COLO829 (cell line): ENCODE results near the gene BANF1.
"Not testable (repeated sequence)": the region's sequence is repeated elsewhere in the genome, so short reads cannot be mapped to it uniquely, and the experiment has no call there.

ENCODE experiments used
- DNase-seq: peaks from one replicate; pipeline ENCODE4 v3.0.0; 2012; ENCODE audit warnings: low spot score

The BANF1 gene

GRCh38 chr11:66011239-66011784 lies 9.0 kb downstream of the BANF1 start:
- no peak for DNase-seq

DNA sequence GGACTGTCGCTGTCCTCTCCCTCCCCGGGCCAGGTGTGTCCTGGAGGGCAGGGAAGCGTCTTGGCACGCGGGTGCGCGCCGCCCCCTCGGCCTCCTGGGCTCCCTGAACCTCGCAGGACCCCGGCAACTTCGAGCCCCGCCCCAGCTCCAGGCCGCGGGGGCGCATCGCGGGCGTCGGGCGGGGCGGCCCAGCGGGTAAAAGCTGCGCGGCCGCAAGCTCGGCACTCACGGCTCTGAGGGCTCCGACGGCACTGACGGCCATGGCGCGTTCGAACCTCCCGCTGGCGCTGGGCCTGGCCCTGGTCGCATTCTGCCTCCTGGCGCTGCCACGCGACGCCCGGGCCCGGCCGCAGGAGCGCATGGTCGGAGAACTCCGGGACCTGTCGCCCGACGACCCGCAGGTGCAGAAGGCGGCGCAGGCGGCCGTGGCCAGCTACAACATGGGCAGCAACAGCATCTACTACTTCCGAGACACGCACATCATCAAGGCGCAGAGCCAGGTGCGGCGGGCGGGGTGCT lies 9.5 kb downstream of the BANF1 start, which contains the start of gene CST6:
TSS of gene CST6 (plus strand) at position 224 of the 519 bp plus-strand sequence. CDS start at position 261, 37 bp downstream.
- DNase-seq: no peak

DNA sequence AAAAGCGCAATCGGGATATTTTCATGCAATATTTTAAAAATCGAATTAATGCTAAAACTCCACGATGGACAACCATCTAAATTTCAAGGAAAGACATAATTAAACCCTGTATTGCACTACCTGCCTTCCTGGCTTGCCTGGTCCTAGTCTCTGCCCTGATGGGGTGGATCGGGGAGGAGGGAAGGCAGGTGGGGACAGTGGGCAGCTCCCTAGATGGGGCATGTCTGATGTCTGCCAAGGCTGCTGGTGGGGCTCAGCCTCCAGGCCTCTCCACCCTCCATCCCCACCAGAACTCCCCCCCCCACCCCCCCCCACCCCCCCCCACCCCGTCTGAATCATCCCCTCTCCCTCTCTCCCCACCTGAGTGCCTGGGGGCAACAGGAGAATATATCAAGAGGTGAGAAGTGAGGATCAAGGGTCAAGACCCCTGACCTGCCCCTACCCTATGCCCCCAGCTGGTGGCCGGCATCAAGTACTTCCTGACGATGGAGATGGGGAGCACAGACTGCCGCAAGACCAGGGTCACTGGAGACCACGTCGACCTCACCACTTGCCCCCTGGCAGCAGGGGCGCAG lies 10.2 kb downstream of the BANF1 start:
- DNase-seq: no peak

DNA sequence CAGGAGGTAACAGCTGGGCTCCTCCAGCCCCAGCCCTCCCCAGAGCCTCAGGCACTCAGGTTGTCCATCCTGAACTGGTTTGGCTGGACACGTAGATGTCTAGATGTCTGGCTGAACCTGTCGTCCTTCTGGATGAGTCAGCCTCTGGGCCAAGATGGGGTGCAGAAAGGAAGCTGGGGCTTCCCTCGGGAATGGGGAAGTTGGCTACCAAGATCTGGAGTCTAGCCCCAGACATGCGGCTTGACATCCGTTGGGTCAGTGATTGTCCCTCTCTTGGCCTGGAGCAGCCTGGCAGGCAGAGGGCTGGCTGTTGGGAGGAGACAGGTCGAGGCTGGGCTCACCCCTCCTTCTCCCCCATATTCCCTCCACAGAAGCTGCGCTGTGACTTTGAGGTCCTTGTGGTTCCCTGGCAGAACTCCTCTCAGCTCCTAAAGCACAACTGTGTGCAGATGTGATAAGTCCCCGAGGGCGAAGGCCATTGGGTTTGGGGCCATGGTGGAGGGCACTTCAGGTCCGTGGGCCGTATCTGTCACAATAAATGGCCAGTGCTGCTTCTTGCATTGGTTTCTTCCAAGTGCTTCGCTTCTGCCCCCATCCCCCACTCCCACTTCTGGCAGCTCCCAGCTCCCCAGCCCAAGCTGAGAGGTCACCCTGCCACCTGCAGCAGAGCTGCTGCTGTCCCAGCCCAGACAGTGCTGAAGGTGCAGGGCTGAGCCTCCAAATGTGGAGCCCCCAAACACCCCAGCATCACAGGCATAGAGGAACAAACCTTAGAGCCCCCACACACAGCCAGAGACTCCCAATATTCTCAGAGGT lies 10.9 kb downstream of the BANF1 start:
- no peak for DNase-seq

GRCh38 chr11:66013762-66014100 lies 11.4 kb downstream of the BANF1 start:
- DNase-seq: no peak

DNA sequence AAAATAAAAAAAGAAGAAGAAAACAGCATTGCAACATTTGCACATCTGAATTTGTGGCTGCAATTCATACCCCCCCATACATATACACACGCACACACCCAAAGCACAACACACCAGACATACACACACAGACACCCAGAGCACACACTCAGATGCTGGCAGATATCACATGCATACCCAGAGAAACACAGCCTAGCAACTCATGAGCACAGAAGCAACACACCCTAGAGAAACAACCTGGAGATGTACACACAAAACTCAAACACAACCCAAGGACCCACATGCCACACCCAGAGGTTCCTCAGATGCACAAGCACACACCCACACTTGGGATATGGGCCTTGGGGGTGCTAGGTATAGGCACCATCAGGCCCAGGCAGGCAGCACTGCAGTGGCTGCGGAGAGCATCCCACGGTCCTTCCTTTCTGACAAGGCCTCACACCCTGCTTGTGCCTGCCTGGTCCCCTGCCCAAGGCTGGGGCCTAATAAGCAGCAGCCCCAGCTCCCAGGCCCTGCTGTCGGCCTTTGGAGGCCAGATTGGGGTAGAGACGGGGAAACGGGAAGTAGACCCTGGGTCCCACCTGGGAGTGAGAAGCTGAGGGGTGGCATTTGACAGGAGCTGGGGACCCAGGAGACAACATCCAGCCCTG lies 12.6 kb downstream of the BANF1 start:
- DNase-seq: no peak

- no peak for DNase-seq
These were observed 13.2 kb downstream of the BANF1 start for GRCh38 chr11:66015454-66015881.

DNA sequence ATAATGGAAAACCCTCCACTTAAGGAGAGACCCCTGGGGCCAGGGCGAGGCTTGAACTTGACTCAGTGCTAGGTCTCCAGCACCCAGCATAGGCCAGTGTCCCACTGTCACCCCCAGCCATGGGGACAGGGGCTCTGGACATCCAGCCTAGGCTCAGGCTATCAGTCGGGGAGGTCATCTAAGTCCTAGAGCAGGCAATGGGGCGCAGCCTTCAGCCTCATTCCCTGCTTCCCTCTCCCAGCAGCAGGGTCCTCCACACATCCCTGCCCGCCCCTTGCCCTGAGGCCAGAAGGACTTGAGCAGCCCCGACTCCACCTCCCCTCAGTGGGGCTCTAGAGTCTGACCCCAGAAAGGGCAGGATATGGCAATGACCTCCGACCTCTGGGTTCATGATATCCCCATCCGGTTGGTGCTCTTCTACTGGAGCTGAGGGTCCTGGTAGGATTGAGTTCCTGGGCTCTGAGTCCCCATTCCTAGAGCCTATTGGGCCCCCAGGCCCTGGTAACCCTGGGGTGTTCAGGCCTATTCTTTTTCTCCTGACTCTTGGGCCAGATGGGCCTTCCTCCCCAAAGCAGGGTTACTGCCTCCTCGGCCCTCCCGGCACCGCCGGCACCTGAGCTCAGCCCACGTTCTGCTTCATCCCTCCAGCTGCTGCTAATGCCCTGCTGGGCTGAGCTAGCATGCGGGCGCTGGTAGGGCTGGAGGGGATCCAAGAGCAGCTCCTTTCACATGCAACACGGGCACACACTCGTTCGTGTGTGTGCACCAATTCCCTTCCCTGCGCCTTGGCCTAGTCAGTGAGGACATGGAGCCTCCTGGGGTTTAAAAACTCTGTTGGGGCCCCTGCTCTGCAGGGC lies 13.9 kb downstream of the BANF1 start:
- DNase-seq: no peak

GRCh38 chr11:66016793-66017177 lies 14.5 kb downstream of the BANF1 start:
- no peak for DNase-seq

- DNase-seq: no peak
These were observed 15.0 kb downstream of the BANF1 start for GRCh38 chr11:66017321-66017720.

DNA sequence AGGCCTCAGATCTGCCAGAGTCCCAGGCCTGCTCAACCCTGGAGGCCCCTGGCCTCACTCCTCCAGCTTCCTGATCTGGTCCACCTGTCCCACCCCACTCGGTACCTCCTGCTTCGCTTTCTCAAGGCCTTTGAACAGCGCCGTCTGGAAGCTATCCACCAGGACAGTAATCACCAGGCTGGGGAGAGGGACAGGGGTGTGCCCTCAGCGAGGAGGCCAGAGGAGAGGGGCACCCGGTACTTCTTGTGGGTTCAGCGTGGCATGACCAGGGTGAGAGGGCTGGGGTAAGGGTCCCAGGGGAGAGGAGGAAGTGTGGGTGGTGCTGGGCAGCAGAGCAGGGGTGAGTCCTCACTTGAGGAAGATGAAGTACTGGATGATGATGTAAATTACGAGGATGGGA lies 17.9 kb downstream of the BANF1 start:
- no peak for DNase-seq

GRCh38 chr11:66020618-66021357 lies 18.5 kb downstream of the BANF1 start:
- peak; percentile 58 for DNase-seq

GRCh38 chr11:66022401-66023185 lies 20.3 kb downstream of the BANF1 start:
- peak; percentile 59 for DNase-seq

DNA sequence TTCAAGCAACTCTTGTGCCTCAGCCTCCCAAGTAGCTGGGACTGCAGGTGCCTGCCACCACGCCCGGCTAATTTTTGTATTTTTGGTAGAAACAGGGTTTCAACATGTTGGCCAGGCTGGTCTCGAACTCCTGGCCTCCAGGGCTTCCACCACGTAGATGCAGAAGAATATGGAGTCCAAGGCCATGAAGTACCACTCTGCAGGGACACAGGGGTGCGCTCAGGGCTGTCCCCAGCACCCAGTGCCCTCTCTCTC lies 20.8 kb downstream of the BANF1 start:
- DNase-seq: not testable (repeated sequence)

- no peak for DNase-seq
These were observed 23.8 kb downstream of the BANF1 start, which contains the start of gene CATSPER1 for GRCh38 chr11:66026017-66026529. Gene CATSPER1 (minus strand): TSS chr11:66026479. CDS start chr11:66026379, 100 bp downstream.

- DNase-seq: no peak
These were observed 30.8 kb downstream of the BANF1 start for GRCh38 chr11:66032957-66033735.

DNA sequence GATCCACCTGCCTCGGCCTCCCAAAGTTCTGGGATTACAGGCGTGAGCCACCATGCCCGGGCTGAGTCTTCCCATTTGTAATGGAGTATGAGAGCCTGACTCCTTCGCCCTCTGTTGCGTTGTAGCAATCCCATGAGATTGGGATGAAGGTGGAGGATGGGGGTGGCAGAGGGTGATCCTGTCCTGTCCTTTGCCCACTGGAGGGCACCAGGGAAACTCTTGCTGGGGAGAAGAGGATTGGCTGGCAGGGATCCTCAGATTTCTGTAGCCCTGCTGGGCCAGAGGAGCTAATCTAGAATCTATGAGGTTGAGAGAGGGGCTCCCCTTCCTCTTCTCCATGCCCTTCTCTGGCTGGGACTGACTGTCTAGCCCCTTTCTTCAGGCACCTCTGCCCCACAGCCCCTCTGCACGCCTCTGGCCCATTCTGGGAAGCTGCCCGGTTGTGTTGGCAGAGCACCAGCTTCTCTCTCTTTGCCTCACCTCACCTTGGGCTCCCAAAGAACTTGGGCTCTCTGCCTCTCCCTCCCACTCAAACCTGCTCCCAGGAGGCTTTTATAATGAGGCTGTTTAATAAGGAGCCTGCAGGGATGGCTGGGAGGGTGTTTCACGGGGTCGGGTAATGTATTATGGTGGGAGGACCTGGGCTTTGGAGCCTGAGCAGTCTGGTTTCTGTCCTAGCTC lies 33.5 kb downstream of the BANF1 start:
- DNase-seq: no peak

DNA sequence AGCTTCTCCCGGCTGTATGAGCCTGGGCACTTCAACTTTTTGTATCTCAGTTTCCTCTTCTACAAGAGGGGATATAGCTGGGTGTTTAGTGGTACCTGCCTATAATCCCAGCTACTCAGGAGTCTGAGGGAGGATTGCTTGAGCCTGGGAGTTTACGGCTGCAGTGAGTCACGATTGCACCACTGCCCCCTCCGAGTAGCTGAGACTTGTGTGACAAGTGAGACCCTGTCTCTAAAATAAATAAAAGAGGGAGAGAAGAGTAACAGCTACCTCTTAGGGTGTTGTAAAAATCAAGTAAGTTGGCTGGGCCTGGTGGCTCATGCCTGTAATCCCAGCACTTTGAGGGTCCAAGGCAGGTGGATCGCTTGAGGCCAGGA lies 34.0 kb downstream of the BANF1 start:
- DNase-seq: no peak

DNA sequence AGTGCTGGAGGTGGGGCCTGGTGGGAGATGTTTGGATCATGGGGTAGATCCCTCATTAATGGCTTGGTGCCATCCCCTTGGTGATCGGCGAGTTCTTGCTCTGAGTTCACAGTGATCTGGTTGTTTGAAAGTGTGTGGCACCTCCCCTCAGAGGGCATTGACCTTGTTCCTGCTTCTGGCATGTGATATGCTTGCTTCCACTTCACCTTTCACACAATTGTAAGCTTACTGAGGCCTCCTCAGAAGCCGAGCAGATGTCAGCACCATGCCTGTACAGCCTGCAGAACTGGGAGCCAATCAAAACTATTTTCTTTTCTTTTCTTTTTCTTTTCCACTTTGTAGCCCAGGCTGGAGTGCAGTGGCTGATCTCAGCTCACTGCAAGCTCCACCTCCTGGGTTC lies 35.0 kb downstream of the BANF1 start:
- DNase-seq: no peak
